ENCODE data around the gene CD58. TPM values are rescaled to one million over a fixed set of nuclear protein-coding genes. Genes with fewer than 3 reads are reported as not detected.

CD58 gene
- total RNA-seq, 2 donors from 2014 or later = 30.0 to 34.1 TPM

- intact Hi-C loops (cut with DNase I, micrococcal nuclease) = no loop called here
- DNase-seq (no peak), ATAC-seq (peak; percentile 40)
Observed at GRCh38 chr1:116490588-116490987, 80.2 kb downstream of the CD58 start.

GRCh38 chr1:116489231-116489697 lies 81.6 kb downstream of the CD58 start:
- ATAC-seq (peak; percentile 53), DNase-seq (peak in 1 of 2 donors; percentile 71)
- intact Hi-C loops (cut with DNase I, micrococcal nuclease) = loop anchor here in 1 of 2 donors (5.0 kb wide), 1 partner anchor 52 kb away; no protein-coding TSS in a partner anchor

DNA sequence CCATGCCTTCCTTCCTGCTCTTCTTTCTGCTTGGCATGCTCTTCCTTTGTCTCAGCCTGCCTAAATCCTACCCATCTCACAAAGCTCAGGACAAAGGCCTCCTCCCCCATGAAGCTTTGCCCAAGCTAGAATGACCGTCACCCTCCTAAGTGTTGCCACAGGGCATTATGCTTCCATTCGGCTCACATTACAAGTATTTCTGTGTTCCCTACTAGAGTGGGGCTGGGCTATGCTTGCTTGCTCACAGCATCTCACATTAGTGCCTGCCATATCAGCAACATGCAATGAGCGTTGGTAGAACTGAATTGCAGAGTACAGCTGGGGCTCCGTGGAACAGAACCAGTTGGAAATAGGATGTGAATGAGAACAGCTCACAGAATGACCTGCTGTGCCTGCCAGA lies 82.8 kb downstream of the CD58 start:
- intact Hi-C loops (cut with DNase I, micrococcal nuclease) = loop anchor here in 1 of 2 donors (5.0 kb wide), 1 partner anchor 51 kb away; no protein-coding TSS in a partner anchor
- DNase-seq (no peak), ATAC-seq (no peak)

GRCh38 chr1:116487583-116487982 lies 83.2 kb downstream of the CD58 start:
- intact Hi-C loops (cut with DNase I, micrococcal nuclease) = loop anchor here in 1 of 2 donors (5.0 kb wide), 1 partner anchor 50 kb away; no protein-coding TSS in a partner anchor
- DNase-seq (no peak), ATAC-seq (no peak)

DNA sequence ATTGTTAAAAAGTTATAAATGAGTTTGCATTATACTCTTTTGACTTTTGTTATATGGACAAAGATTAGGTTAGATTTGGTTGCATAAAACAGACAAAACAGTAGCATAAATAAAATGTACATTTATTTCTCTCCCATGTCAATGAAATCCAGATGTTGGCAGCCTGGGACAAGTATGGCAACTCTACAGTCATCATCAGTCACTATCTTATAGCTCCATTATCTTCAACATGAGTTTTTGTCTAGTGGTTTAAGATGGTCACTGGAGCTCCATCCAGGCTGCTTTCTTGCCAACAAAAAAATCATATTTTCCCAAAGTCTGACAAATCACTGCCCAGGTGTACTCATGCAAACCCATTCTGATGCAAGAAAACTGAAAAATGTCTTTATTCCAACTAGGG lies 83.8 kb downstream of the CD58 start:
- intact Hi-C loops (cut with DNase I, micrococcal nuclease) = loop anchor here in 1 of 2 donors (5.0 kb wide), 1 partner anchor 50 kb away; no protein-coding TSS in a partner anchor
- ATAC-seq (no peak), DNase-seq (no peak)

- intact Hi-C loops (cut with DNase I, micrococcal nuclease) = loop anchor here in 1 of 2 donors (5.0 kb wide), 1 partner anchor 49 kb away; no protein-coding TSS in a partner anchor
- ATAC-seq = no peak
- DNase-seq = no peak
Observed at GRCh38 chr1:116486424-116486823, 84.4 kb downstream of the CD58 start.

DNA sequence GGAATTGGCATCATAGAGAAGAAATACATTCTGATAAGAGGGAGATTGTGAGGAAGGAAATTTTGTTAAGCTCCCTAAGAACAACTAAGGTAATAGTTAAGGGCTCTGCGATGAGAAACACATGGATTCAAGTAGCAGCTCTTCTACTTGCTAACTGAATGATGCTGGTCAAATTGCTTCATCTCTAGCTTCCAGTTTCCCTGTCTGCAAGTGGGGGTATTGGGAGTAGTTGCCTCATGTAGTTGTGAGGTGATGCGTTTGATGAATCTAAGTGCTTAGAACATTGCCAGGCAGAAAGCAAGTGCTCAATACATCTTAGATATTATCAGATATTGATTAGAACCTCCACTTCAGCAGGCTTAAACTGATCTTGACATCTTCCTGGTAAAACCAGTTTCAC lies 84.8 kb downstream of the CD58 start:
- ATAC-seq (no peak), DNase-seq (no peak)
- intact Hi-C loops (cut with DNase I, micrococcal nuclease) = loop anchor here in 1 of 2 donors (5.0 kb wide), 1 partner anchor 49 kb away; no protein-coding TSS in a partner anchor

- DNase-seq (peak; percentile 89 to 97), ATAC-seq (peak; percentile 79)
- intact Hi-C loops (cut with DNase I, micrococcal nuclease) = loop anchor here in 1 of 2 donors (5.0 kb wide), 1 partner anchor 48 kb away; no protein-coding TSS in a partner anchor
Observed at GRCh38 chr1:116485071-116485735, 85.6 kb downstream of the CD58 start.

DNA sequence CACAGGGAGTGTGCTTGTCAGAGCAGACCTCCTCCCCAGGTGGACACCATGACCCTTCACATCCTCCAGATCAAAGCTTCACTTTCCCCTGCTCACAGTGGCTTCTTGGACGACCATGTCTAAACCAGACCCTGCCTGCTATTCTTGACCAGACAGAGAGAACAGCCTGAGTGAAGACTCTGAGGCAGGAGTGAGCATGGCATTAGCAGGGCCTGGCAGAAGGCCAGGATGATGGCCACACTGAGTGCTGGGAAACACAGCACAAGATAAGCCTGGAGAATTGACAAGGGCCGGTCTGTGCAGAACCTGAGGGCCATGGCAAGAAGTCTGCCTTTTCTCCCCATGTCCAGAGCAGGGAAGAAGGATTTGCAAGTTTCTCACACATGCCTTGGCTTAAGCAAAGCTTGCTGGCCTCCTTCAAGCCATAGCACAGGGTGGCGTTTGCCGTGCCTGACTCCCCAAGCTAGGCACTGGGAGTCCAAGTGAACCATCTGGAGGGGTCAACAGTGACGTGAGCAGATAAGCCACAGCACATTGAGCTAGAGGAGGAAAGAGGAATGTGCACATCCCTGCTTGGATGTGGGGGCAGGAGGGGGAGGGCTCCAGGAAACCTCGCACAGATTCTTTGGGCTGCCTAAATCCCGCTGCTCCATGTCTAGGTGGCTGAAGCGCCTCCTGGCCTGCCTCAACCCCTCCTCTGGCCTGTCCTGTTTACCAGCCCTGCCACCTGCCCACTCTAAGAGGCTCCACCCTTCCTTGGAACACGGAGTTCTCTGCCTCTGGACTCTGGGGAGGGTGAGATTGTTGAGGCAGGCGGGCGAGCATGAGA lies 87.1 kb downstream of the CD58 start:
- ATAC-seq (peak; percentile 61), DNase-seq (peak; percentile 52 to 89)
- intact Hi-C loops (cut with DNase I, micrococcal nuclease) = loop anchor here (5.0 kb wide), 2 partner anchors 121 to 341 kb away; no protein-coding TSS in a partner anchor

DNA sequence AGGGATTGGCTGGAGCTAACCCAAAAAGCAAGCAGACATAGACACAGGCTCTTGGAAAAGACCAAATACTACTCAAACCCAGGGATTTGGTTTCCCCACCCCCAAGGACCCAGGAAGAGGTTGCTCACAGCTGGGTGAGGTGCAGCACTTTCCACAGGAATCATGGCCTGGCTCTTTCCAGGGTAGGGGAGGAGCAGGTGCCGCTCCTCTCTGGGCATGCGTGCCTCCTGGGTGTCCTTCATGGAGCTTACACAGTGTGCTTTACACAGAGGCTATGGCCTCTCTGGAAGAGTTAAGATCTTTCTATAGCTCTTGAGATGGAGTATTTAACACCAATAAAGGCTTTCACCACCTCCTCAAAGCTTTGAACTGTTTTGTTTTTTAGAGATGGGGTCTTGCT lies 88.3 kb downstream of the CD58 start:
- peak; percentile 10 for ATAC-seq
- no peak for DNase-seq
- intact Hi-C loops (cut with DNase I, micrococcal nuclease) = loop anchor here (5.0 kb wide), 2 partner anchors 120 to 340 kb away; no protein-coding TSS in a partner anchor

GRCh38 chr1:116481934-116482333 lies 88.9 kb downstream of the CD58 start:
- ATAC-seq (peak; percentile 51), DNase-seq (peak; percentile 56 to 88)
- intact Hi-C loops (cut with DNase I, micrococcal nuclease) = loop anchor here (5.0 kb wide), 2 partner anchors 120 to 340 kb away; no protein-coding TSS in a partner anchor

GRCh38 chr1:116478621-116479020 lies 92.2 kb downstream of the CD58 start:
- ATAC-seq (no peak), DNase-seq (no peak)
- intact Hi-C loops (cut with DNase I, micrococcal nuclease) = no loop called here

DNA sequence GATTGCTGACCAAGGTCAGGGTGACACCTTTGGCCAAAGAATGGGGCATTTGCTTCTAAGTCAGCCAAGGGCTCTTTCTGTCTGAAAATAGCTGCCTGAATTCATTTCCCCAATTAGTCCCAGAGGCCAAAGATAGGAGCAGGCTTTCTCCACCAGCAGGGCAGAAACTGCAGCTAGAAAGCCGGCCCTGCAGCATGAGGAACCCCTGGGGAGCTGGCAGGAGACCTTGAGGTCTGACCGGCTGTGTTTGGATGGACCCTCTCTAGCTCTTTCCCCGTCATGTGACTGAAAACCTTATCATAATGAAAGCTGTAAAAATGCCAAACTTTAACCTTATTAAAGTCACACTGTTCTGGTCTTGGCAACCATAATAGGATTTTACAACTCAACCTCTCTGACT lies 93.4 kb downstream of the CD58 start:
- ATAC-seq (peak; percentile 27), DNase-seq (no peak)
- intact Hi-C loops (cut with DNase I, micrococcal nuclease) = no loop called here

- DNase-seq = peak in 1 of 2 donors; percentile 65
- intact Hi-C loops (cut with DNase I, micrococcal nuclease) = no loop called here
- peak; percentile 54 for ATAC-seq
Observed at GRCh38 chr1:116476321-116476720, 94.5 kb downstream of the CD58 start.

- no peak for DNase-seq
- intact Hi-C loops (cut with DNase I, micrococcal nuclease) = no loop called here
- no peak for ATAC-seq
Observed at GRCh38 chr1:116475850-116476218, 95.0 kb downstream of the CD58 start.

DNA sequence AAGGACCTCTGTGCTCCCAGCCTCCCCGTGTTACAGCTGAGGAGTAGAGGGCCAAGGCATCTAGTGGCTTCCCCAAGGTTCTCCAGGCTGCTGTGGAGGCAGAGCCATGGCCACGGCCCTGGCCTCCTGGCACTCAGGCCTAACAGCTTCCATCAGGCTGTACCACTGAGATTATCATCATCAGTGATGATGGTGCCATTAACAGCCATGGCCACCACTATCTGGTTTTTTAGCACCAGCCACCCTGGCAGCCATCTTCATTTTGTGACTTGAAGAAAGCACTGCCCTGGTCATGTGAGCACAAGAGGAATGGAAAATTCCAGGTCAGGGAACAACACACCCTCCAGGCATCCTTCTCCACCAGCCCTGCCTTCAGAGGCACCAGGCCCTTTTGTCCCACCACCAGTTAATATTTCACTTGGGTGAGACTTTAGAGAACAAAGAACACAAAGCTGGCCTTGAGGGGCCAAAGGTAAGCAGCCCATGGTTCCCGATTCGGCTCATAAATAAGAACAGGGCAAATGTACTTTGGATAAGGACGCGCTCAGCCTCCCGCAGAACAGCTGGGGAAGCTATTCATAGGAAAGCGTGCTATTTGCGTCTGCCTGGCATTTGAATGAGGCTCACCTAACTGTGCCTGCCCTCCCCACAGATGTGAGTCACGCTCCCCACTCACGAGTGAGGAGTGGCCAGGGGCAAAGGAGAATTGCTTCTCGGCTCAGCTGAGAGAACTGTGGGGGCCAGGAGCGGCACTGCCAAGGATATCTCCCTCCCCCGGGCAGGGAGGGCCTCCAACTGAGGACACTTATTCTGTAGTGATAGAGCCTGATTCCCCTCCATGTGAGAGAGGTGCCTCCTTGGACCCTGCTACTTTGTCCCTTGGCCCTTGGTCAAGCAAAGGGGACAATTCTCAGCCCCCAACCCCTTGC lies 95.6 kb downstream of the CD58 start:
- intact Hi-C loops (cut with DNase I, micrococcal nuclease) = no loop called here
- ATAC-seq (peak; percentile 73), DNase-seq (peak; percentile 68 to 84)

DNA sequence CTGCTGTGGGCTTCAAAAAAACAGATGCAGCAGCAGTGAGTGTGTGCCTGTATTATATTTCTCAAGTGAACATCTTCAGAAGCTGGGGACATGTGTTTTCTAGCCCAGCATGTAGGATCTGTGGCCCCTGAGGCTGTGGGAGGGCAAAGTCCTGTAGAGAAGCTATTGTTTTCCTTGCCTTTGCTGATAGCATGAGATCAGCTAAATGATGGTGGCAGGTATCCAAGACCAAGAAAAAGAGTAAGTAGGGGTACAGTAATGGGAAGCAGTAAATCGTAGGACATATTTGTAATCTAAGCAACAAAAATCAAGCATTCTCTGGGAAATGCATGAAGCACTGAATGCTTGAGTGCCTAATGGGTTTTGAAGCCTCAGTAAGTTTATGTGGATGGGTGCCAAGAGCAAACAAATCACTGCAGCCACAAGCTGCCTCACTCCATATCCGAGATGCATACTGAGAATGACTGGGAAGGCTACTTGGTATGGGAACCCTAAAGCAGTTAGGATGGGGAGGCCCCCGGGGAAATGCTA lies 98.3 kb downstream of the CD58 start:
- ATAC-seq (peak; percentile 33), DNase-seq (peak in 1 of 2 donors; percentile 44)
- intact Hi-C loops (cut with DNase I, micrococcal nuclease) = no loop called here

- intact Hi-C loops (cut with DNase I, micrococcal nuclease) = no loop called here
- DNase-seq (no peak), ATAC-seq (no peak)
Observed at GRCh38 chr1:116471241-116471640, 99.6 kb downstream of the CD58 start.

Data from left colon (tissue), 2 donors.